ENCODE measurements around the gene LRPPRC.
"Not testable (repeated sequence)": the region's sequence is repeated elsewhere in the genome, so short reads cannot be mapped to it uniquely, and the experiment has no call there.

LRPPRC gene

GRCh38 chr2:43995733-43996533 is at the start of gene LRPPRC:
Gene LRPPRC, minus strand, starts transcription at chr2:43995989. Its CDS starts 42 bp downstream, at chr2:43995947.
- FAIRE-seq = peak; percentile 98
- DNase-seq (ENCODE audit: low spot score) = peak; percentile 98

DNA sequence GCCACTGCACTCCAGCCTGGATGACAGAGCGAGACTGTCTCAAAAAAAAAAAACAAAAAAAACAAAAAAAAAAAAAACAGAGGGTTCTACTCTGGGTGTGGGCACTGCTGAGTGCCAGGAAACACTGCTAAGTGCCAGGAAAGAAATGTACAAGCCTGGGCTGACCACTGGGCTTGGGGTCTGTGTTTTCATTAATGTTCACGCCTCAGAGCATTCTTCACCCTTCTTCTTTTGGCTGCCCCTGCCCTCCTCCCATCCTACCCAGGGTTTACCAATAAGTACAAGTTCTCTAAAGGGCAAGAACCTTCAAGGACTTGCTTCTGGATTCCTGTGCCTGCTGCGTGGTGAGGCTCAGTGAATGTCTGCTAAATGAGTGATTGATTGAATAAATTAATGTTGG is 49.3 kb upstream of the LRPPRC start:
- FAIRE-seq = no peak

GRCh38 chr2:44044281-44044720 is 48.5 kb upstream of the LRPPRC start:
- FAIRE-seq (peak; percentile 13), DNase-seq (ENCODE audit: low spot score) (peak; percentile 94)

More for the DNA sequence above, 49.3 kb upstream of the LRPPRC start:
- DNase-seq (ENCODE audit: low spot score) = no peak

DNA sequence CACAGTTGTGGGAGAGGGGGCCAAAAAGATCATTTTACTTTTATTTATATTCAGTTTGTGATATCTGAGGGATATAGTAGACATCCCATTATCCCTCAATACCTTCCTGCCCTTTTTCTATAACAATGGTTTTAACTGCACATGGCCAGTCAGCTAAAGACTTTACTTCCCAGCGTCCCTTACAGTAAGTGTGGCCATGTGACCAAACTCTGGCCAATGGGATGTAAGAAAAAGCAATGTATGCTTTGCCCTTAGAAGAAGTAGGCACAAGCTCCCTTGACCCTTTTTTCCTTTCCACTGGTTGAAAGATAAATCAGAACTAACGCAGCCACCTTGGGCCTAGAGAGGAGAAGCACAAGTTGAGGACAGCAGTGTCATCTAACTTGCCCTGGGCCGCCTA is 44.6 kb upstream of the LRPPRC start:
- FAIRE-seq (no peak), DNase-seq (ENCODE audit: low spot score) (no peak)

- FAIRE-seq (no peak), DNase-seq (ENCODE audit: low spot score) (no peak)
Observed at GRCh38 chr2:44038277-44038676, 42.5 kb upstream of the LRPPRC start.

- DNase-seq (ENCODE audit: low spot score) = no peak
- FAIRE-seq = no peak
Observed at GRCh38 chr2:44037221-44037620, 41.4 kb upstream of the LRPPRC start.

GRCh38 chr2:44033947-44034346 is 38.2 kb upstream of the LRPPRC start:
- FAIRE-seq (no peak), DNase-seq (ENCODE audit: low spot score) (no peak)

DNA sequence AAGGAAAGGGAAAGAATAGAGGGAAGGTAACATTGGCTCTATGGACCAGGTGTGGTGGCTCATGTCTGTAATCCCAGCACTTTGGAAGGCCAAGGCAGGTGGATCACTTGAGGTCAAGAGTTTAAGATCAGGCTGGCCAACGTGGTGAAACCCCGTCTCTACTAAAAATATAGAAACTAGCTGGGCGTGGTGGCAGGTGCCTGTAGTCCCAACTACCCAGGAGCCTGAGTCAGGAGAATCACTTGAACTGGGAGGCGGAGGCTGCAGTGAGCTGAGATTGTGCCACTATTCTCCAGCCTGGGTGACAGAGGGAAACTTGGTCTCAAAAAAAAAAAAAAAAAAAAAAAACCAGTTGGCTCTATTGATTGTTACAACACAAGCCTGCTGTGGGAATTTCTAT is 31.3 kb upstream of the LRPPRC start:
- FAIRE-seq; DNase-seq (ENCODE audit: low spot score): not testable (repeated sequence)

- peak; percentile 63 for DNase-seq (ENCODE audit: low spot score)
- peak; percentile 62 for FAIRE-seq
Observed at GRCh38 chr2:44016282-44016681, 20.5 kb upstream of the LRPPRC start.

DNA sequence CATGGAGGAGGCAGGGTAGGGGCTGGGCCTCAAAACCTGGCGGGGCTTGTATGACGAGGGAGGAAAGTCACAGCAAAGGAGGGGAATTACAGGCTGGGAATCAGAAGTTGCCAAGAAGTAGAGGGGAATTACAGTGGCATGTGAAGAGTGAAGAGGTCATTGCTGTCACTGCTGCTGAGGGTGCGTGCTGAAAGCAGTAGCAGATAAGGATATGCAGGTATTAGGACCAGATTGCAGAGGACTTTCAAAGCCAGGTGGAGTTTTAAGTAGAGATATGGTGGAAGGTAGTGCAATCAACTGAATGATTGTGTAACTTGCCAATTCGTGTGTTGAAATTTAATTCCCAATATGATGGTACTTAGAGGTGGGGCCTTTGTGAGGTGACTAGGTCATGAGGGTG is 19.4 kb upstream of the LRPPRC start:
- DNase-seq (ENCODE audit: low spot score) (no peak), FAIRE-seq (no peak)

DNA sequence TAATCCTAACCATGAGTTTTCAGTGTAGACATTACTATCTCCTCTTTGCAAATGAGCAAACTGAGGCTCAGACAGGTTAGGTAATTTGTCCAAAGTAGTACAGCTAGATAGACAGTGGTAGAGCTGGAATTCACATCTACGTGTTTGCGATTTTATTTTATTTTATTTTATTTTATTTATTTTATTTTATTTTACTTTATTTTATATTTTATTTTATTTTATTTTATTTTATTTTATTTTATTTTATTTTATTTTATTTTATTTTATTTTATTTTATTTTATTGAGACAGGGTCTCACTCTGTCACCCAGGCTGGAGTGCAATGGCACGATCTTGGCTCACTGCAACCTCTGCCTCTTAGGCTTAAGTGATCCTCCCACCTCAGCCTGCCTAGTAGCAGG is 17.4 kb upstream of the LRPPRC start:
- not testable (repeated sequence) for DNase-seq (ENCODE audit: low spot score); FAIRE-seq

DNA sequence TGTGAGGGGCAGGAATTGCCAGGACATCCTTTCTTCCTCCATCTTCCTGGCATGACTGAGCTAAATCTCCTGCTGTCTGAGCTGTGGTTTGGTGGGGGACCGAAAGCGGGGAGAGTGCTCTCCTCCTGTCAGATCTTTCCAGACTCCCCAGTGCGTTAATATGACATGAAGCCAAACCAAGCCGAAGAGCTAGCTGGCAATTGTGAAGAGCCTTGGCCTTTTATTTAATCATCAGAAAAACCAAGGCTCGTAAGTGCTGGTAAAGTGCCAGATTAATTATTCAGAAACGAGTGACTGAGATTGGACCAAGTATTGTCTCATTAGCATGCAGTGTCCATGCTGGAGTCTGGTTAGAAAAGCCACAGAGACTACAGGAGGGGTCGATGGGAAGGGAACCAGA is 14.5 kb upstream of the LRPPRC start:
- DNase-seq (ENCODE audit: low spot score) (no peak), FAIRE-seq (no peak)

GRCh38 chr2:44009136-44009735 is 13.4 kb upstream of the LRPPRC start:
- no peak for DNase-seq (ENCODE audit: low spot score)
- peak; percentile 9 for FAIRE-seq

- DNase-seq (ENCODE audit: low spot score) = no peak
- no peak for FAIRE-seq
Observed at GRCh38 chr2:44005846-44006245, 10.1 kb upstream of the LRPPRC start.

- FAIRE-seq (no peak), DNase-seq (ENCODE audit: low spot score) (no peak)
Observed at GRCh38 chr2:44004735-44005602, 9.2 kb upstream of the LRPPRC start.

DNA sequence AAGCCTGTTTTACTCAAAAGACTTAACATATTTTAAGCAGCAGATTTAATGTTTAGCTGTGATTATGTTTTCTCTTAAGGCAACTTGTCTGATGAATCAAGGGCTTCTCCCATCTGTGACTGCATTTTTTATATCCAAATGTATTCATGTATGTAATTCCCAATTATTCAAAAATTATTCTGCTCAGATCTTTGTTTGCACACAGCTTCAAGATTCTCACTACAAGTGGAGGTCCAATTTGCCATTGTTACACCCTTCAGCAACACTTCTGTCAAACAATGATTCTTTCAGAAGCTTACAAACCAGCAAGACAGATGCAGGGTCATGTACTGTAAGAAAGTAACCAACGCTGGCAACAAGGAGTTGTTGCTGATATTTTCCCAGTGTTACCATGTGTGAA is 5.9 kb upstream of the LRPPRC start:
- no peak for FAIRE-seq

GRCh38 chr2:43998263-43998662 is 2.5 kb upstream of the LRPPRC start:
- FAIRE-seq (no peak), DNase-seq (ENCODE audit: low spot score) (no peak)

More for the DNA sequence above, 5.9 kb upstream of the LRPPRC start:
- DNase-seq (ENCODE audit: low spot score) = no peak

DNA sequence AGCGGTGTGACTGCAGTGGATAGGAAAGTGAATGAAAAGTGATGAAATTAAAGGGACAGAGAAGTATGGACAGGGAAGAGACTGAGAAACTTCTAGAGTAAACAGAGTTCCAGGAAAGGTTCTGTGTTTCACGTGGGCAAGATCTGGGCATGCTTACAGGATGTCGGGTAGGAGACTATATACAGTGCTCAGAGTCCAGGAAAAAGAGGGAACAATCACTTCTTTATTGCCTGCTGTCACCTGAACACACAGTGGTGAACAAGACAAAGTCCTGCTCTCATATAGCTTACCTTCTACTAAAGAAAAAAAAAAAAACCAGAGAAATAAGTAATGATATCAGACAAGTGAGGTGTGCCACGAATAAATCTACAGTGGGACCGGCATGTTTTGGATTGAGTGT is 2.4 kb downstream of the LRPPRC start:
- FAIRE-seq = no peak
- DNase-seq (ENCODE audit: low spot score) = no peak

GRCh38 chr2:43989545-43989944 is 6.2 kb downstream of the LRPPRC start:
- DNase-seq (ENCODE audit: low spot score) = no peak
- FAIRE-seq = no peak

- FAIRE-seq (no peak), DNase-seq (ENCODE audit: low spot score) (no peak)
Observed at GRCh38 chr2:43986600-43986999, 9.2 kb downstream of the LRPPRC start.

DNA sequence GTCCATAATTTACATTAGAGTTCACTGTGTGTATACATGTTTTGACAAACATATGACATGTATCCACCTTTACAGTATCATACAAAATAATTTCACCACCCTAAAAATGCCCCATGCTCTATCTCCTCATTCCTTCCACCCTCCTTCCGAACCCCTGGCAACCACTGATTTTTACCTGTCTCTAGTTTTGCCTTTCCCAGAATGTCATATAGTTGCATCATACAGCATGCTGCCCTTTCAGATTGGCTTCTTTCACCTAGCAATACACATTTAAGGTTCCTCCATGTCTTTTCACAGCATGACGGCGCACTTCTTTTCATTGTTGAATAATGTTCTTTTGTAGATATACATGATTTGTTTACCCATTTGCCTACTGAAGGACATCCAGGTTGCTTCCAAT is 10.4 kb downstream of the LRPPRC start:
- FAIRE-seq (peak; percentile 52), DNase-seq (ENCODE audit: low spot score) (no peak)

- DNase-seq (ENCODE audit: low spot score) (no peak), FAIRE-seq (no peak)
Observed at GRCh38 chr2:43984533-43984932, 11.3 kb downstream of the LRPPRC start.
